ENCODE results near the gene MTTP. TPM values are rescaled to one million over a fixed set of nuclear protein-coding genes. Genes with fewer than 3 reads are reported as not detected.

The MTTP gene
- total RNA-seq, 1 donor = not detected

- no peak overlapping the region for H3K4me3 ChIP-seq (ENCODE audit: low read depth, low read length)
- TF ChIP-seq CTCF (IDR thresholded peaks at IDR 0.05; ENCODE audit: insufficient read depth, low read depth, low read length) = no peak
- no peak for DNase-seq (ENCODE audit: low read depth)
These were observed 60.2 kb downstream of the MTTP start for GRCh38 chr4:99634742-99635360.

- H3K4me3 ChIP-seq (ENCODE audit: low read depth, low read length) = no peak overlapping the region
- no peak for TF ChIP-seq CTCF (IDR thresholded peaks at IDR 0.05; ENCODE audit: insufficient read depth, low read depth, low read length)
- DNase-seq (ENCODE audit: low read depth) = no peak
These were observed 61.0 kb downstream of the MTTP start for GRCh38 chr4:99635601-99636000.

GRCh38 chr4:99636422-99636821, 61.8 kb downstream of the MTTP start:
- TF ChIP-seq CTCF (IDR thresholded peaks at IDR 0.05; ENCODE audit: insufficient read depth, low read depth, low read length) = no peak
- no peak overlapping the region for H3K4me3 ChIP-seq (ENCODE audit: low read depth, low read length)
- no peak for DNase-seq (ENCODE audit: low read depth)

GRCh38 chr4:99637174-99637573, 62.5 kb downstream of the MTTP start:
- H3K4me3 ChIP-seq (ENCODE audit: low read depth, low read length) = no peak overlapping the region
- no peak for DNase-seq (ENCODE audit: low read depth)
- TF ChIP-seq CTCF (IDR thresholded peaks at IDR 0.05; ENCODE audit: insufficient read depth, low read depth, low read length) = no peak

GRCh38 chr4:99640676-99641075, 66.1 kb downstream of the MTTP start:
- no peak for DNase-seq (ENCODE audit: low read depth)
- no peak for TF ChIP-seq CTCF (IDR thresholded peaks at IDR 0.05; ENCODE audit: insufficient read depth, low read depth, low read length)
- no peak overlapping the region for H3K4me3 ChIP-seq (ENCODE audit: low read depth, low read length)

- no peak for DNase-seq (ENCODE audit: low read depth)
- TF ChIP-seq CTCF (IDR thresholded peaks at IDR 0.05; ENCODE audit: insufficient read depth, low read depth, low read length) = no peak
- no peak overlapping the region for H3K4me3 ChIP-seq (ENCODE audit: low read depth, low read length)
These were observed 68.3 kb downstream of the MTTP start for GRCh38 chr4:99642725-99643489.
